GM19468 (cell line): ENCODE measurements around the gene ARHGAP4.

Experiments
- ATAC-seq: cut with Tn5 transposase; IDR thresholded peaks from one replicate; pipeline ENCODE4 v1.9.1; 2021; ENCODE audit warnings: mild to moderate bottlenecking, moderate library complexity, moderate number of reproducible peaks; ENCODE audit not compliant: unreplicated experiment; ENCODE audit errors: extremely low read depth

ARHGAP4 gene

DNA sequence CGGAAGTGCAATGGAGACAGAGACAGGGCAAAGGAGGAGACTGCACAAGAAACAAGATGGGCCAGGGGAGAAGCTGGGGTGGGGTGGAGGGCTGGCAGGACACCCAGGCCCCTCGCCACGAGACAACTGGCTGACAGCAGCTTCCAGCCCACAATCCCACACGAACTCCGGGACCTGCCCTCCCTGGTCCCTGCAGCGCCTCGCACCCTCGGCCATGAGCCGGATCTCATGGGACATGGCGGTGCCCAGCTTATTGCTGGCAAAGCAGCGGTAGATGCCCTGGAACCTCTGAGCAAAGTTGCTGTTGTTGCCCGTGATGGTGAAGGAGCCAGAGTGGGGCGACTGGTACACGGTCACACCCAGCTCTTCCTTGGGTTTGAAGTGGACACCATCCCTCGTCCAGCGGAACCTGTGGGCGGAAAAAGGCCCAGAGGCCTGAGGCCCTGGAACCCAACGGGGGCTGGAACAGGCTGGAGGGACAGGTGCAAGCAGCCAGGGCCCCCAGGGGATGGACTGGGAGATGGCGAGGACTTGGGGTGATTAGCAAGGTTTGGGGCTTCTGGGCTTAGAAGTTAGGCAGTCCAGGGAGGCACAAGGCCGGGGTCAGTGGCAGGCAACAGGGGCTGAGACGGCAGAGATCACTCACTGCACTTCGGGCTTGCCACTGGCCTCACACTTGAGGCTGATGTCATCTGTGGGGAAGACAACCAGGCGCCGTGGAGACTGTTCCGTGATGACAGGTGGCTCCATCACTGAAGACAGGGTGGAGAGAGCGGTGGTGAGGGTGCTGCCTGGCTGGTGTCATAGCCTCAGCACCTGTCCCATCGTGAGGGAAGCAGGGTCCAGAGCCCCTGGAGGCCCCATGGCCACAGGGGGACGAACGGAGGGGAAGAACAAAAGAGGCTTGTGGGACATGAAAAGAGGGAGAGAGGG lies 53.9 kb downstream of the ARHGAP4 start:
- ATAC-seq = no peak

DNA sequence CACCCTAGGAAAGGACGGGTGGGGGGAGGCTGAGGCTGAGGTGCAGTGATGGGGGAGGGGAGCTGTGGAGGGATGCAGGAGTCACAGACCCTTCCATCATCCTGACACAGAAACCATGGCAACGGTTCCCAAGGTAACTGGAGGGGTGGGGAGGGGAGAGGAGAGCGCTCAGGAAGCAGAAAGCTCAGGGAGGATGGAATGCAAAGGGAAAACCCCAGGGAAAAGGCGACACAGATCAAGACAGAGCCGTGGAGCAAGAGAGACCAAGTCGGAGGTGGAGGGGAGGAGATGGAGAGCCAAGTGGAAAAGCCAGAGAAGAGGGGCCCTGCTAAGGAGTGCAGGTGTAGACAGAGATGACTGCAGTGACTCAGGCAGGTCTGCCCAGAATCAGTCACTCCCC lies 54.6 kb downstream of the ARHGAP4 start:
- no peak for ATAC-seq

GRCh38 chrX:153870791-153871360 lies 55.2 kb downstream of the ARHGAP4 start:
- no peak for ATAC-seq

DNA sequence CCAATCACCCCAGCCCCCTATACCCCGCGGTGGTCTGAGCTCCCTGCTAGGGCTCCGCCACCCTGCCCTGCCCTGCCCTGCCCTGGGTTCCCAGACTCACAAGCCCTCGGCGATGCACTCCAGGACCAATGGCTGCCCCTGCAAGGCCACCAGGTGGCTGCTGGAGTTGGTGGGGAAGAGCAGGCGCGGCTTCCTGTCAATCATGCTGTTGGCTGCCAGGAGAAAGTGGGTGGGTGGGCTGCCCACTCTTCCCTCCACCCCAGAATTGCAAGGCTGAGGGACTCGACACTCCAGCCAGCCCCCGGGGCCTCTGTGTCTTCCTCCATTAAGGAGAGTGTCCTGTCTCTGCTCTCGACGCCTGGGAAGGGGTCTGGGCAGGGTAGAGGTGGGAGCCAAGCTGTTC lies 55.8 kb downstream of the ARHGAP4 start:
- ATAC-seq = no peak

- no peak for ATAC-seq
Observed at GRCh38 chrX:153869473-153870287, 56.4 kb downstream of the ARHGAP4 start.

DNA sequence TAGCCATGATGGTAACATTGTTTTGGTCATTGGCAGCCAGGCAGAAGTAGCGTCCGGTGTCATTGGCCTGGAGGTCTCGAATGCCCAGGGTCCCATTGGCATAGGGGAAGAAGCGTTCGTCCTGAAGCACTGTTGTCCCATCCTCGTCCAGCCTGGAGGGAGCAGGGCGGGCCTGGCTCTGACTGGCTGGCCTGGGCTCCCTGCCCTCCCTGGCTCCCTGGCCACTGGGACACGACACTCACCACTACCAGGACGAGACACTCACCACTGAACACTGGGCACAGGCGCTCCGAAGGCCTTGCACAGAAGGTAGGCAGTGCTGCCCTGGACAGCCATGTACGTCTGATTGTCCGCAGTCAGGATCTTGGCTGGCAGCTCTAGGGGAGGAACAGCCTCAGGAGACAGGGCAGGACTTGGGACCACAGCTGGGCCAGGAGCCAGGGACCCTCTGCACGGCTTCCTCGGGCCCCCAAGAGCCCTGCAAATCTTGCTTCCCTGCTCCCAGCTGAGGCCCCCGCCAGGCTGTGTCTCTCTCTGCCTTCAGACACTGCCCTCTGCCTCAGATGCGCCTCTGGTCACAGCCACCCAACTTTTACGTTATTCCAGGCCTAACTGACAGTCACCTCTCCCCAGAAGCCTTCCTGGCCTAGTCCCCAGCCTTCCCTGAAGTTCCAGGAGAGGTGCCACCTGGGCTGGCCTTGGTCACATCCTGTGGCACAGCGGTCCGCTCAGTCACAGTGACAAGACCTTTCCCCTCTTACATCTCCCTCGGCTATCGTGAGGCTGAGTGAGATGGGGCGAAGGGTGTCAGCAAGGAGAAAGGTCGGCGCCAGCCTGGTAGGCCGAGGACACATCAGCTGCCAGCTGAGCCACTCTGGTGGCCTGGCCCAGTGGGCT lies 57.2 kb downstream of the ARHGAP4 start:
- no peak for ATAC-seq

DNA sequence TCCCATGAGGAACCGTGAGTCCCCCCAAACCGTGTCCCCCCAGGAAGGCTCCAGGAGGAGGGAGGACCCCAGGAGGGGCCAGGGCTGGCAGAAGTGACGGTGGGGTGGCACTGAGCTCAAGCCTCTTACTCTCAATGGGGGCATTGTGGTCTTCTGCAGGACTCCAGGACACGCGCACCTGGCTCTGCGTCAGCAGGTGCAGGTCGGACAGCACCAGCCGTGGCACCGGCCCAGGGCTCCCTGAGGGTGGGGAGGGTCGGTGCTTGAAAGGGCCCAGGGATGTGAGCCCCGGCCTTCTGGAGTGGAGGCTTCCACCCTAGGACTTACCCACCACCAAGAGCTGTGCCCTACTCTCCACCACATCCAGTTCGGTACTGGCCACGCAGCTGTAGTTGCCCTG lies 58.4 kb downstream of the ARHGAP4 start:
- ATAC-seq = no peak

DNA sequence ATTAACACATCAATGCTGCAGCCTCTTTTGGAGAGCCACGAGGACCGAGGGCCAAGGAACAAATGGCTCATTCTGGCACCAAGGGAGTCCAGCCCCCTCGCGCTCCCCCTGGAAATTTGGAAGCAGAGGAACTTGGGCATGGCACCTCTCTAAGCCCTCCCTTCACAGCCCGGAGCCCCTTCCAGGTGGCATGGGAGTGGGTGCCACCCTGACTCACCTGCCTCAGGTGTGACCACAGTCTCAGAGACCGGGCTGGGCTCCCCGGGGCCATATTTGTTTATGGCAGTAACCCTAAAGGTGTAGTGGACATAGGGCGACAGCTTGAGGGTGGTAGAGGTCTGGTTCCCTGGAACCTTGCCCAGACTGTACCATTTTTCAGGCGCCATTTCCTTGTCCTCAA lies 58.9 kb downstream of the ARHGAP4 start:
- no peak for ATAC-seq

DNA sequence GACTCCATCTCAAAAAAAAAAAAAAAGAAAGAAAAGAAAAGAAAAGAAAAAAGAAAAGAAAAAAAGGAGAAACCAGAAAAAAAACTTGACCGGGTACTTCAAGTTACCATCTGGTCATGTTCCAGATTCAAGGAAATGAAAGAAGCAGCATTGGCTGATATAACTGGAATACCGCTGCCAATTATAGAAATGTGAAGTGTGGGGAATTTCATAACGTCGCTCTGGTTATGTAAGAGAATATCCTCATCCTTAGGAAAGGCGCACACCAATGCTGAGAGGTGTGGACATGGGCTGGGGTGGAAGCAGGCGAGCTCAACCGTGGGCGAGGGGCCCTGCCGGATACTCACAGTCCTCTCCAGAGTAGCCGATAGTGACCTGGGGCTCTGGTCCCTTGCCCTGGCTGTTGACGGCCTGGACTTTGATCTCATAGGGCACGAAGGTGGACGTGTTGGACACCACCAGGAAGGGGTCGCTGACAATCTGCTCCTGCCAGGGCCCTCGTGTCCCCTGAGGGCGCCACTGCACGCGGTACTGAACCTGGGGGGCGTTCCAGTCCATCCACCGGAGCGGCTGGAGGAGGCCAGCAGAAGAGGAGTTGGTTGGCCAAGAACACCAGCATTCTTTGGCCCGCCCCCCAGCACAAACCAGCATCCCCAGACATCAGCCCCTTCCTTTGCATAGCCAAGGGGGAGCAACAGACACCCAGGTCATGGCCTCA lies 59.6 kb downstream of the ARHGAP4 start:
- no peak for ATAC-seq

- no peak for ATAC-seq
Observed at GRCh38 chrX:153865685-153866084, 60.4 kb downstream of the ARHGAP4 start.

DNA sequence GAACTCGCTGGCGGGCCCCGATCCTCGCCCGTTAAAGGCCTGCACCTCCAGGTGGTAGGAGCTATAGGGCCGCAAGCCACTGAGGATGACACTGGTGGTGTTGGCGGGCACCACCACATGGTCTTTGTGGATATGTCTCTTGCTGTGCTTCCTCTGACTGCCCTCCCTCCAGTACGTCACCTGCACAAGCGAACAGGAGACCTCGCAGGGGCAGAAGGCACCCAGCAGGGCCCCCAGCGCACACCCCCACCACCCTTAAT lies 60.8 kb downstream of the ARHGAP4 start:
- ATAC-seq = no peak

GRCh38 chrX:153864561-153865320 lies 61.3 kb downstream of the ARHGAP4 start:
- ATAC-seq = no peak

DNA sequence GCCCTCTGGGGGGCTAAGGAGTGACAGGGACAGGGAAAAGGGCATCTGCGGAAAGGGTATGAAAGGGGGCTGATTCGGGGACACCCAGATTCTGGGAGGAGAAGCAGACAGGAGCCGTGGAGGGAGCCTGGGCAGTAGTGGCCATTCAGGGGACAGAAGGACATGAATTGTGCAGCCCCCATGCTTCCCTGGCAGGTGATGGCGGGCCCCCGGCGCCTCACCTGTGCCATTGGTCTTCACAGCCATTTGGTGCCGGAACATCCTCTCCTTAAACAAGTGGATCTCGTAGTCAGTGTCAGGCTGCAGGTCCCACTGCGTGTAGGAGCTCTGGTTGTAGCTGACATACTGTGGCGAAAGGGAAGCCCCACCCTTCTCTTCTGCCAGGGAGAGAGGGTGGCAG lies 62.0 kb downstream of the ARHGAP4 start:
- no peak for ATAC-seq

- ATAC-seq = no peak
Observed at GRCh38 chrX:153863251-153863991, 62.6 kb downstream of the ARHGAP4 start.

DNA sequence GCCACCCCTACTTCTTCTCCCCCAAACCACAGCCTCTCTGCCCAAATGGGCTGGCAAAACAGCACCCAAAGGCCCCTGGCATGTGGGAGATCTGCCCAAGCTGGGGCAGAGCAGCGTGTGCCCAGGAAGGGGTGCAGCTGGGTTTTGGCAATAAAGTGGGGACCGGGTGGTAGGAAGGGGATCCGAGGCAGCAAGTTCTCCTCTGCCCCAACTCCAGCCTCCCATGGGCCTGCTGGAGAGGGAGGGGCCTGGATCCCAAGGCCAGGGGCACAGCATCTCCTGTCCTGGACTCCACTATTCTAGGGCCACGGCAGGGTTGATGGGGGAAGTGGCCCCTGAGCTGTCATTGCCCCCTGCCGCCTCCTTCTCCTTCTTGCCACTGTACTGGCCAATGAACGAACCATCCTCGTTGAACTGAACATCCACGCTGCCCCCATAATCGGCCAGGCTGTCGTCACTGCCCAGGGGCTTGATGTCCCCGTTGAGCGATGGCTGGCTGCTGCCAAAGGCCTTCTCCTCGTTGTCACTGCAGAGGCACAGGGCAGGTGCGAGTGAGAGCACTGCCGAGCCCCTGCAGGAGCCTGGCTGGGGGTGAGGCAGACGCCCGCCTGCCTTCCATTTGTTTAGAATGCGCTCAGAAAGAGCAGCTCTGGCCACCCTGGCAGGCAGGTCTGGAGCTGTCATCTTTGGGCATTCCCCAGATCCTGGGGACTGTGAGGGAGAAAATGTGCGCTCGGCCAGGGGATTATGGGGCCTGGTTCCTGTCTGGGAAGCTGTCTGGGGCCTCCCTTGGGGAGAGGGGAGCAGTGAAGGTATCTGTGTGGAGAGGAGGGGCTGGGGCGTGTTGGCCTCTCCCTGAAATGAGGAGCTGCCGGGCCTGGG lies 63.5 kb downstream of the ARHGAP4 start:
- no peak for ATAC-seq

GRCh38 chrX:153861733-153862310 lies 64.2 kb downstream of the ARHGAP4 start:
- no peak for ATAC-seq

- no peak for ATAC-seq
Observed at GRCh38 chrX:153861151-153861550, 64.9 kb downstream of the ARHGAP4 start.
